ENCODE data around the gene SGMS1.

SGMS1 gene

GRCh38 chr10:50640238-50640637 lies 16.5 kb upstream of the SGMS1 start:
- no peak overlapping the region for H3K4me3 ChIP-seq (ENCODE audit: low read depth, low read length)
- no peak for TF ChIP-seq CTCF (IDR thresholded peaks at IDR 0.05; ENCODE audit: low read depth, low read length)

GRCh38 chr10:50636618-50637579 lies 13.1 kb upstream of the SGMS1 start:
- TF ChIP-seq CTCF (IDR thresholded peaks at IDR 0.05; ENCODE audit: low read depth, low read length) = no peak
- H3K4me3 ChIP-seq (ENCODE audit: low read depth, low read length) = no peak overlapping the region

DNA sequence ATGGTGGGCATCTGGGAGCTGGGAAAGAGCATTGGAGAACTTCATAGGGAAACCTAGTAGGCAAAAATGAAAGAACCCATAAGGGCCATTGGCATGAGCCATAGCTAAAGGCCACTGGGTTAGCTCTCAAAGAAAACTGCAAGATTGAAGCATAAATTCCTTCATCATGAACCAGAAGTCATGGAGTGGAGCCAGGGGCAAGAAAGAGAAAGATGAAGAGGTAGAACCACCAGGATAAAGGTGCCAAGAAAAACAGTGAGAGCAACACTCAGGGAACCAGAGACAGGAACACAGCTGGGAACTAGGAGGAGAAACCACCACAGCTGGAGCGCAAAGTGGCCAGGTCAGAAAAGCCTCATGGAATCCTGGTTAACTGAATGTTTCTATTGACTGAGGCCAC lies 11.5 kb upstream of the SGMS1 start:
- TF ChIP-seq CTCF (IDR thresholded peaks at IDR 0.05; ENCODE audit: low read depth, low read length) = no peak

GRCh38 chr10:50634479-50634878 lies 10.7 kb upstream of the SGMS1 start:
- H3K4me3 ChIP-seq (ENCODE audit: low read depth, low read length) = no peak overlapping the region
- TF ChIP-seq CTCF (IDR thresholded peaks at IDR 0.05; ENCODE audit: low read depth, low read length) = no peak

More for the DNA sequence above, 11.5 kb upstream of the SGMS1 start:
- no peak overlapping the region for H3K4me3 ChIP-seq (ENCODE audit: low read depth, low read length)

GRCh38 chr10:50631052-50631451 lies 7.3 kb upstream of the SGMS1 start:
- H3K4me3 ChIP-seq (ENCODE audit: low read depth, low read length) = no peak overlapping the region
- TF ChIP-seq CTCF (IDR thresholded peaks at IDR 0.05; ENCODE audit: low read depth, low read length) = no peak

- no peak for TF ChIP-seq CTCF (IDR thresholded peaks at IDR 0.05; ENCODE audit: low read depth, low read length)
- no peak overlapping the region for H3K4me3 ChIP-seq (ENCODE audit: low read depth, low read length)
These were observed 5.9 kb upstream of the SGMS1 start for GRCh38 chr10:50629495-50630122.

DNA sequence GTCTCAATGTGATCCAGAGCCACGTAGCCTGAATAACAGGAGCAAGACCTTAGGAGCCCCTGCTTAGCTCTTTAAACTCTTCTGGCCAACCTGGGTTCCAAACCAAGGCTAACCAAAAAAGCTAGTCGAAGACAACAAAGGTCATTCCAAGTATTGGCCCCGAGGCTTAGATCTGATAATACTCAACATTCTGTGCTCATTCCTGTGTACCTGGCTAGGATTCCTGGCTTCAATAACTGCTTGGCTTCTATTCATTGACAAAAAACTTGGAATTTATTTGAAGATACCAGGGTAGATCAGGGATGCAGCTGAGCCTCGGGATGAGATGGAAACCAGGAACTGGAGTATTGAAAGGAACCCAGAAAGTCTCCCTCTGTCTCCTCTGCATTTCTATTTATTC lies 4.1 kb upstream of the SGMS1 start:
- no peak for TF ChIP-seq CTCF (IDR thresholded peaks at IDR 0.05; ENCODE audit: low read depth, low read length)
- H3K4me3 ChIP-seq (ENCODE audit: low read depth, low read length) = no peak overlapping the region
